ENCODE data around the gene FN3KRP.

FN3KRP gene

DNA sequence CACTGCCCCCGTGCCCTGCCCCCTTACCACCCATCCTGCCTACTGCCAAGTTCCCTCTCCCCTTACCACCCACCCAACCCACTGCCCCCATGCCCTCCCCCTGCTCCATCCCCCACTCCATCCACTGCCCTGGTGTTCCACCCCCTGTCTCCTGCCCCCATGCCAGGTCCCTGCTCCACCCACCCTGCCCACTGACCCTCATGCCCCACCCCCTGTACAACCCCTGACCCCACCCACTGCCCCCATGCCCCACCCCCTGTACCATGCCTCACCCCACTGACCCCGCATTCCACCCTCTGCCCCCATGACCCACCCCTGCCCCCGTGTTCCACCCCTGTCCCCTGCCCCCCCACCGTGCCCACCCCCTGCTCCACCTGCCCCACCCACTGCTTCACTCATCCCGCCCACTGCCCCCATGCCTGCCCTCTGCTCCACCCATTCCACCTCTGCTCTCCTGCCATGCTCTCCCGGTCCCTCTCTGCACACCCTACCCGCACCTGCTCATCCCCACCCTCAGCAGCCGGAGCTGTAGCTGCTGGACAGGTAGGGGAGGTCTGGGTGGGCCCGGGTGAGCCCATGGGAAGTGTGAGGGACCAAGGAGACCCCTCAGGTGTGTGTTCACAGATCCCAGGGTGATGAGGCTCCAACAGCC lies 7.4 kb upstream of the FN3KRP start:
- no peak for DNase-seq (ENCODE audit: low spot score)

DNA sequence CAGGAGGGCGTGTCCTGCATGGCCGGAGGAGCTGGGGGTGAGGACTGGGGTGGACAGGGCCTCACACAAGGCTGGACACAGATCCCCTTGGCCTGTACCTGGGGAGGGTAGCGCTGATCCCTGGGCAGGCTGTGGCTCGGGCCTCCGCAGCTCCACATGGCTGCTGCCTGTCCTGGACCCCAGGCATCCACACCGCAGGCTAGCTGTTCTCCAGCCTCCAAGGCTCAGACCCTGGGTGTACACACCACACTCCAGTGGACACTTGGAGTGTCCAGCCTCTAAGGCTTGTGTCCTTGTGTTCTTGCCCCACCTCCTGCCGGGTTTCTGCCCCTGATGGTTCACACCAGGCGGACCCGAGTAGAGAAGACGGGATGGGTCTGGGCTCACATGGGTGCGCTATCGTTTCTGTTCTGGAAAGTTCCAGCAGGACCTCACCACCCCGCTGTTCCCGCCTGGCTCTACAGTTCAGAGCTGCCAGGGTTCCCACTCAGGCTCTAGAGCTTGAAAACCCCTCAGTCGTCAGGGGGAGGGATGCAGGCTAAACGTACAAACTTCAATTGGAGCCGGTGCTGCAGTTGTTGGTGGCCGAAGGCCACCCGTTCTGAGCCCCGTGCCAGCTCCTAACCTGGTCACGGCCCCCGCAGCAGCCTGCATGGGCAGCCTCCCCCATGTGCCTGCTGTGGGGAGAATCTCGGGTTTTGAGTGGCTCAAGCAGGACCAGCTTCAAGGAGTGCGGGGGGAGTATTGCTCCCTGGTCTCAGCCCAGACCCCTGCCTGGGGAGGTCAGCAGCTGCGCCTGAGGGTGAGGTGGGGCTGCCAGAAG lies 6.6 kb upstream of the FN3KRP start:
- no peak for DNase-seq (ENCODE audit: low spot score)

DNA sequence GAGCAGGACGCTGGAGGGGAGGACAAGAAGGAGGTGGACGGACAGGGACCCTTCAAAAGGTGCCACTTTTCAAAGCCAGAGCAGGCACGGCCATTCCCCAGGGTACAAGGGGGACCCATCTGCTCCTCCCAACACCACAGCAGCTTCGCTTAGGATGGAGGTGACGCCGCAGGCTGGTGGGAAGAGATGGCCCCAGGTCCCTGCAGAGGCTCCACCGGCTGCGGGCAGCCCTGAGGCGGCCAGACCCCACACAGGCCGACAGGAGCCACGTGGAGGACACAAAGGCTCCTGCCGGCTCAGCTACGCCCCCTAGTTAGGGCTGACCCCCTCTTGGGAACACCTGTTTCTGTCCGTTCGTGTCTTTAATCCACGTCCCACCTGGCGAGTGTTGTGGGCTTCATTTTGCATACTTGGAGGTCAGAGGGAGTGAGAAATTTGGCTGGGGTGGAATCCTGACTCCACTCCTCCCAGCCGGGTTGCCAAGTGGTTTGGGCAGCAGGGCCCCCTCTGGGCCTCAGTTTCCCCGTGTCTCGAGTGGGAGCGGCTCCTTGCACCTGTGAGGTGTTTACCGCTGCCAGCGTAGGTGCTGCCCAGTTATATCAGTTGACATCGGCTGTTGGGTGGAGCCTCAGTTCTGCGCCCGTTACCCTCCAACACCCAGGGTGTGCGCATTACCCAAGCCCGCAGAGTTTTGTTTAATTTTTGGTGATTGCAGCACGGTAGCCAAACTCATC lies 5.8 kb upstream of the FN3KRP start:
- no peak for DNase-seq (ENCODE audit: low spot score)

DNA sequence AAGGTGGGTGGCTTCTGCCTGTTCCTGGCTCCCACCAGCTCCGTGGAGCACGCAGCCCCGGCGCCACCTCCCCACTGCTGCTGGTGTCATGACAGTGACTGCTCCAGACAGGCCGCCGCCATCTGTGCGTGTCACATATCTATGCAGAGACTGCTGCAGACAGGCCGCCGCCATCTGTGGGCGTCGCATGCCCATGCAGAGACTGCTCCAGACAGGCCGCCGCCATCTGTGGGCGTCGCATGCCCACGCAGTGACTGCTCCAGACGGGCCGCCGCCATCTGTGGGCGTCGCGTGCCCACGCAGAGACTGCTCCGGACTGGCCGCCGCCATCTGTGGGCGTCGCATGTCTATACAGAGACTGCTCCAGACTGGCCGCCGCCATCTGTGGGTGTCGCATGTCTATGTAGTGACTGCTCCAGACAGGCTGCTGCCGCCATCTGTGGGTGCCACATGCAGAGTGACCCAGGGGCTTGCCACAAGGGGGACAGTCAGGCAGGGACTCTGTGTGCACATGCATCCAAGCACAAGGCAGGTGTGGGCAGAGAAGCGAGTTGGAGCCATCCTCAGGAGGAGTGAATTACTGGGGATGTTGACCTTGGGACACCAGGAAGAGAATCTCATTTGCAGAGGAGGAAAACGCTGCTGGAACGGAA lies 3.3 kb upstream of the FN3KRP start:
- DNase-seq (ENCODE audit: low spot score), result no peak

DNA sequence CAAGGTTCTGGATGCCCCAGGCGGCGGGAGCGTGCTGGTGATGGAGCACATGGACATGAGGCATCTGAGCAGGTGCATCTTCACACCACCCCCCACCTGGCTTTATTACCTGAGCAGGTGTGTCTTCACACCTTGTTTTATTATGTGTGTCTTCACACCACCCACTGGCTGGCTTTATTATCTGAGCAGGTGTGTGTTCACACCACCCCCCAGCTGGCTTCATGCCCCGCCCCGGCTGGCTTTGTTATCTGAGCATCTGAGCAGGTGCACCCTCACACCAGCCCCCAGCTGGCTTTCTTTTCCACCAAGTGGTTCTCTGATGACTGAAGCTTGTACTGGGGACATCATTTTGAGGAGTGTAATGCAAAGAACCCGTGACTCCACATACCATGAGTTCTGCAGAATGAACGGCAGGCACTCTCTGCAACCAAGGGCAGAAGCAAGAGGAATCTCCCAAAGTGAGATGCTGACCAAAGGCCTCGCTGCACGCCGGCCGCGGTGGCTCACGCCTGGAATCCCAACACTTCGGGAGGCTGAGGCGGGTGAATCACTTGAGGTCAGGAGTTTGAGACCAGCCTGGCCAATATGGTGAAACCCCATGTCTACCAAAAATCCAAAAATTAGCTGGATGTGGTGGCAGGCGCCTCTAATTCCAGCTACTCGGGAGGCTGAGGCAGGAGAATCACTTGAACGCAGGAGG lies 2.6 kb downstream of the FN3KRP start:
- no peak for DNase-seq (ENCODE audit: low spot score)

DNA sequence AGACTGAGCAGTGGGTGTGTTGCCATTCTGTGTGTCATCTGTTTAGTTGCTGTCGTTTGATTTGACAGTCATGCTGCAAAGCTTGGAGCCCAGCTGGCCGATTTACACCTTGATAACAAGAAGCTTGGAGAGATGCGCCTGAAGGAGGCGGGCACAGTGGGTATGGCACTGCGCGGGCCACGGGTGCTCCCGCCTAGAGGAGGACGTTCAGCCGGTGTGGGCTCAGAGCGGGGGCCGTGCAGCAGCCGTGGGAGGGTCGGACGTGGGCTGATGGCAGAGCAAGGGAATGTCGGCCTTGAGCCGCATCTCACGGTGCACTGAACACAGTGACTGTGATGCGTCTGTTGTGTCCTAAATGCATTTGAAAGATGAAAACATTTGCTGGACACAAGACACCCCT lies 3.7 kb downstream of the FN3KRP start:
- no peak for DNase-seq (ENCODE audit: low spot score)

DNA sequence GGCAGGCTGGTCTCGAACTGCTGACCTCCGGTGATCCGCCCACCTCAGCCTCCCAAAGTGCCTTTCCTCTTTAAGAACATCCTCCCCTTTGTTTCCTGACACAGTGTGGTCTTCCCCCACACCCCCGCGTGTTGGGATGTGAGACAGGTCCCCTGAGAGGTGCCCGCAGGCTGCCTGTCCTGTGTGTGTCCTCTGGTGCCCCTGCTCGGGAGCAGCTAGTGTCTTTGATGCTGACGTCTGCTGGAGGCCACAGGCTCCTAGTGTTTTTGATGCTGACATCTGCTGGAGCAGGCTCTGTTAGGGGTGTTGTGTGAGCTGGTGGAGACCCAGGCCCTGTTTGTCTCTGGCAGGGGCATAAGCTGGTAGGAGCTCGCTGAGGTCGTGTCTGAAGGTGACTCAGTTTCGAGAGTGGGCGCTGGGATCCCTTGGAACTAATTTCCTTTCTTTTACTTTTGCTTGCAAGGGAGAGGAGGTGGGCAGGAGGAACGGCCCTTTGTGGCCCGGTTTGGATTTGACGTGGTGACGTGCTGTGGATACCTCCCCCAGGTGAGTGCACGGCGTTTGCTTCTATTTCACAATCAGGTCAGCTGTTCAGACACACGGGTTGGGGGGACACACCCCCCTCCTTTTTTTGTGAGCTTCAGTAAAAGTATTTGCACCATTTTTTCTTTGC lies 6.0 kb downstream of the FN3KRP start:
- no peak for DNase-seq (ENCODE audit: low spot score)

DNA sequence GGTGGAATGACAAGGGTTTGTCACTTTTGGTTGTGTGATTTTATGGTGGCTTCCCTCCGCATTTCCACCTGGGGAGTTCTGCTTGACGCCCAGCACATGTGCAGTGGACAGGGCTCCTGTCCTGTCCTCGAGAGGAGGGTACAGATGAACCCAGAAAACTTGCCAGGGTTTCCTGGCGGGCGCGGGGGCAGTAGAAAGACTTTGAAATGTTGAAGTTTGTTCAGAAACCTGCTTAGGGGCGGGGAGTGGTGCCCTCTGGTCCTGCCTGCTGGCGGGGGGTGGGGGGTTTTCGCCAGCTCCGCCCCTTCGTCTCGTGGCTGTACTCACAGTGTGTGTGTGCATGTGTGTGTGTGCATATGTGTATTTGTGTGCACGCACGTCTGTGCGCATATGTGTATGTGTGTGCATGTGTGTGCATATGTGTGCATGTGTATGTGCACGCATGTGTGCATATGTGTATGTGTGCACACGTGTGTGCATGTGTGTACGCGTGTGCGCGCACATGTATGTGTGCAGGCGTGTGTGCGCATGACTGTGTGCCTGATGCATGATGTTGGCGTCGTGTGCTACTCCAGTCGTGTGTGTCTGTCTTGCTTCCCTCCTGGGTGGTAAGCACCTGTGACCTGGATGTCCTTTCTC lies 6.8 kb downstream of the FN3KRP start:
- DNase-seq (ENCODE audit: low spot score), result no peak

DNA sequence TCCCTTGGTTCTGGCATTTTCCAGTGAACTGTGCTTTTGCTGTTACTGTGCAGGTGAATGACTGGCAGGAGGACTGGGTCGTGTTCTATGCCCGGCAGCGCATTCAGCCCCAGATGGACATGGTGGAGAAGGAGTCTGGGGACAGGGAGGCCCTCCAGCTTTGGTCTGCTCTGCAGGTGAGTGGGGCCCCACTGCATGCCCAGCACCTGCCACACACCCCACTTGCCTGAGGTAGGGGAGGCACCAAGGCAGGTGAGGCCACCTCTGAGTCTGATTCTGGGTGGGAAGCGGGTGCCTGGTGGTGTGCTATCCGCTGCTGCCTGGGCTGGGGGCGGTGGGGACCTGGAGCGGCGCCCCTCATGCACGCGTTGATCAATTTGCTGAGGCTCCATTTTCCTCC lies 9.9 kb downstream of the FN3KRP start:
- no peak for DNase-seq (ENCODE audit: low spot score)

DNA sequence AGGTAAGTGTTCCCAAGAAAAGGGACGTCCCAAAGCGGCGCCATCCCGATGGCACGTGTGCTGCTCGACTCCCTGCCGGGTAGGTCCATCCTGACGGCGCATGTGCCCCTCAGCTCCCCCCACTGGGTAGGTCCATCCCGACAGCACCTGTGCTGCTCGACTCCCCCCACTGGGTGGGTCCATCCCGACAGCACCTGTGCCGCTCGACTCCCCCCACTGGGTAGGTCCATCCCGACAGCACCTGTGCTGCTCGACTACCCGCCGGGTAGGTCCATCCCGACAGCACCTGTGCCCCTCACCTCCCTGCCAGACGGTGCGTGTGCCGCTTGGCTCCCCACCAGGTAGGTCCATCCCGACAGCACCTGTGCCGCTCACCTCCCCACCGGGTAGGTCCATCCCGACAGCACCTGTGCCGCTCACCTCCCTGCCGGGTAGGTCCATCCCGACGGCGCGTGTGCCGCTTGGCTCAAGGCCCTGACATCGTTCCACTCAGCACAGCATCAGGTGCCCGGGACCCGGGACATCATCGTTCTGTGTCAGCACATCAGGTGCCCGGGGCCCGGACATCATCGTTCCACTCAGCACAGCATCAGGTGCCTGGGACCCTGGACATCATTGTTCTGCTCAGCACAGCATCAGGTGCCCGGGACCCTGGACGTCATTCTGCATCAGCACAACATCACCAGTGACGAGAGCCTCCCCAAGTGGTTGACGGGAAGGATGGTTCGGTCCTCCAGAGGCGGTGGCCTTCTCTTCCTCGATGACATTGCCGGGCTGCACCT lies 13.2 kb downstream of the FN3KRP start:
- no peak for DNase-seq (ENCODE audit: low spot score)

DNA sequence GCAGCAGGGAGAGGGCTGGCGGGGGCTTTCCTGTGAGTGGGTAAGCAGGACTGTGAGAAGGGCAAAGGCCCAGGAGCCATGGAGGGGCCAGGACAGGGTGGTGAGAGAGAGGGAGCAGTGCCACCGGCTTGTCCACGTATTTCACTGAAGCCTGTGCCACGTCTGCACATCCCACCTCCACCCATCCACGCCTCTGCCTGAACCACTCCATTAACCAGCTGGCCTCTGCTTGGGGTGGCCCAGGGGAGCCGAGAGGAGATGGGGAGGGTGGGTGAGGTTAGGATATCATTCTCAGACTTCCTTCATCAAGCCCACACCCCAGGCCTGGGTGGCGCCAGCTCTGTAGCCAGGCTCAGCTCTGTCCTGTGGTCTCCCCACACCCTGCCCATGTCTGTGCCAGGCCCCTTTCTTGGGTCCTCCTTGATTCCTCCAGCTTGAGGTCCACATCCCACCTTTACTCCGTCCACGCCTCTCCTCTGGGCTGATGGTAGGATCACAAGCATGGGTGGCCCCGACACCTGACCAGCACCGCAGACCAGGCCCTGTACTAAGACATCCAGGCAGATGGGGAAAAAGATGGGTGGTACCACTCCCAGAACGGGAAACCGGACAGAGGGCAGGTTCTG lies 15.7 kb downstream of the FN3KRP start:
- no peak for DNase-seq (ENCODE audit: low spot score)

DNA sequence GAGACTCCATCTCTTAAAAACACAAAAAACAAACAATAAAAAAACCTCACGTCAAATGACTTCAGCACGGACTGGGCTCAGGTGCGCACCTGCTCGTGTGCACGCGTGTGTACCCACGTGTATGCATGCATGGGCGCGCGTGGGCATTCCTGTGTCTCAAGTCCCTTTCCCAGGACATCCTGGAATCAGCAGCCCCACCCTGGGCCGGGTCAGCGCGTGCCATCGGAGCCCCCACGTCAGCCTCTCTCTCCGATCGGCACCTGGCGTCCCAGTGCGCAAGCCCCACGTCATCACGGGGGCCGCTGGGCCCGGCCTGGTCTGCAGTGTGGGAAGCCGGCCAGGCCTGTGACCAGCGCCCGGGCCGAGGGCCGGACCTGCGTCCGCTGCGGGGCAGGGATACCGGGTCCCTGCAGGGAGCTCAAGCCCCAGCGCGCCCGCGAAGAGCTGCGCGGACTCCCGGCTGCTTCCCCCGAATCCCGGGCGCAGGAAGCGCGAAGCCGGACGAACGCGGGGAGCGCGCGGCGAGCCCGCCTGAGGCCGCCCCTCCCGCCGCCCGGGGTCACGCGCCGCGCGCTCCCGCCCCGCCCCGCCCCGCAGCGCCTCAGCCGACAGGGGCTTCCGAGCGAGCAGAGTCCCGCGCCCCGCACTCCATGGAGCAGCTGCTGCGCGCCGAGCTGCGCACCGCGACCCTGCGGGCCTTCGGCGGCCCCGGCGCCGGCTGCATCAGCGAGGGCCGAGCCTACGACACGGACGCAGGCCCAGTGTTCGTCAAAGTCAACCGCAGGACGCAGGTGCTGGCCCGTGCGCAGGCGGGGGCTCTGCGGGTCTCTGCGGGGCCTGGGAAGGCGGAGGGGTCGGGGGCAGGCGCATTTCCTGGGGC lies 18.7 kb downstream of the FN3KRP start, which contains the start of gene FN3K:
Gene FN3K, plus strand, starts transcription at position 629 of the 880 bp plus-strand sequence. Its CDS starts 22 bp downstream, at position 651.
- DNase-seq (ENCODE audit: low spot score), result peak; percentile 65

DNA sequence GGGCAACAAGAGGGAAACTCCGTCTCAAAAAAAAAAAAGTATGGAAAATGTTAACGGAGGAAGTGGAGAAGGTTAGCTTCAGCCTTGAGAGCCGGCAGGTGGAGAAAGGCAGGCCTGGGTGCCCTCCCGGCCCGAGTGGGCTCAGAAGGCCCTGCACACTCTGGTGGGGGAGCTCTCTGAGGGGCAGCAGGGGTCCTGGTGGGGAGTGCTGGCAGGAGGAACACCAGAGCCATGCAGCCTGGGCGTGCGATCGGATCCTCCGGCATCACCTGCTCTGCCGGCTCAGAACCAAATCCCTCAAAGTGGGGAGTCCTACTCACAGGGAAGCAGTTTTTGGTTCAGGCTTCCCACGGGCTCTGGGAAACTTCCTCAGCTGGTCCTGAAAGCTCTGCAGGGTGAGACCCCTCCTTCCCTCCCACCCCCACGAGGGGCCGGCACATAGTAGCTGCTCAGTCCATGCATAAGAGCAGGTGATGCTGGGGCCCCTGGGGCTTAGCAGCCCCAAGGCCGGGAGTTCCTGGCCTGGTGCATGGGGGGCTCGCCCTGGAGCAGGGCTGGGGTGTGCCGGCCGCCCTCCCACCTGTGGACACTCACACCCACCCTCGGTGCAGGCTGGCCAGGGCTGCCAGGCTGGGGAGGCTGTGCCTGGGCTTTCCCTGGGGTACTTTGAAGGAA lies 20.1 kb downstream of the FN3KRP start:
- DNase-seq (ENCODE audit: low spot score), result no peak

DNA sequence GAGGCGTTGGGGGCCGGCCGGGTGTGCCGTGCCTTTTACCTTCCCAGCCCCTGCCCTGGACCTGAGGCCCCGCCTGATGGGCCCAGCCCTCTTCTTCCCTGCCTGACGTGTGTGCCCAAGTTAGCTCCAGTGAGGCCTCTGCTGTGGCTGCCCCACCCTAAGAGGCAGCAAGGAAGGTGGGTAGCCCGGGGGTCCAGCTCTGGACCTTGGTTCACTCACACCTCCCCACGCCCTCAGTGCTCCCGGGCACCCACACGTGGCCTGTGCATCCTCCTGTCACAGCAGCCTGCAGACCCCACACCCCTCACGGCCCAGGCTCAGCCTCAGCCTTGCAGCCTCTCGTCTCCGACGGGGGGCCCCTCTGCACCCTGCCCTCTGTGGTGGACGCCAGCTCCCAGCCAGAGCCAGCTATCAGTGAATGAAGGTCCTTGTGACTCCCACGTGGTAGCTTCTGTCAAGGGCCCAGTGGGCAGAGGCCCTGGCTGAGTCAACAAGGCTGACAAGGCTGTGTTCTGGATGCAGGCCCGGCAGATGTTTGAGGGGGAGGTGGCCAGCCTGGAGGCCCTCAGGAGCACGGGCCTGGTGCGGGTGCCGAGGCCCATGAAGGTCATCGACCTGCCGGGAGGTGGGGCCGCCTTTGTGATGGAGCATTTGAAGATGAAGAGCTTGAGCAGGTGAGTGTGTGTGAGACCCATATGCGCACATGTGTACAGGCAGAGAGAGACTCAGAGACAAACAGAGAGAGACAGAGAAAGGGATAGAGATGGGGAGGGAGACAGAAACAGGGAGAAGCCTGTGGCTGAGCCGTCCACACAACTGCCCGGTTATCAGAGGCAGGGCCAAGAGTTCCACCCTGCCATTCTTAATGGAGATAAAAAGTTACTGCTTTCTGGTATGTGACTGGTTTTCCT lies 21.7 kb downstream of the FN3KRP start:
- no peak for DNase-seq (ENCODE audit: low spot score)

DNA sequence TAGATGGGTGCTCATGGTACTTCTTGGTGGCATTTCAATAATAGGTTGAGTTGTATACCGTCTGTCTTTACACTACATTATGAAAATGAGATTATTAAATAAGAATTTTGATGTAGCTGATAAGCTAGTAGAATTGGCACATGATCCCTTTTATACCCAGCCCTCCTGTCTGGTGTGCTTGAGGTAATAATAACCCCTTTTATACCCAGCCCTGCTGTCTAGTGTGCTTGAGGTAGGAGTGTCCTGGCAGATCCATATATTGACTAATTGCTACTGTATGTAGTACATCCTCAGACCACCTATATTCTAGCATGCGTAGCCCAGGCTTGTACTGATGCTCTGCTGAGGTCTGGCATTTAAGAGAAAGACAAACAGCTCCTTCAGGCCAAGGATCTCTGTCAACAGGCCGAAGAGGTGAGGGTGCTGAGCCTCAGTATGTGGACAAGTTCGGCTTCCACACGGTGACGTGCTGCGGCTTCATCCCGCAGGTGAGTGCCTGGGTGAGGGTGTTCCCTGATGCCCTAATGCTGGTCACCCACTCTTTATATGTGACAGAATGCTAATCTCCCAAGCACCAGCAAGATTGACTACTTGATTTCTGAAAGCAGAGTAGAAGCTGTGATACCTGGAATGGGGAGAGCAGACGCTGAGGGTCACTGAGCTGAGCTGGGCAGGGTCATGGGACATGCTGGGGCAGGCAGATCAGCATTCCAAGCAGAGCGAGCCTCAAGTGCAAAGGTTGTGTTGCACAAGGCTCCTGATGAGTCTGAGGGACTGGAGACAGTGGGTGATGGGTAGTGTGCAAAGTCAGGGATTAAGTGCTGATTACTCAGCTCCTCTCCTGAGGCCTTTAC lies 24.6 kb downstream of the FN3KRP start:
- no peak for DNase-seq (ENCODE audit: low spot score)
